PC-9 (cell line): ENCODE data around the gene DIDO1.

ENCODE experiments used
- CTCF ChIP-seq: fragments of 200-600 bp; sonication (generic); conservative IDR thresholded peaks from 2 replicates; pipeline ENCODE4 v1.6.1; 2017; ENCODE audit warnings: mixed run types, antibody characterized with exemption, mild to moderate bottlenecking, moderate library complexity
- EZH2 ChIP-seq: fragments of 200-600 bp; sonication (generic); IDR thresholded peaks from 2 replicates; pipeline ENCODE4 v1.8.0; 2017; ENCODE audit warnings: antibody characterized with exemption, low read depth

GRCh38 chr20:62839816-62840215 lies 86.5 kb downstream of the DIDO1 start:
- no peak for TF ChIP-seq CTCF
- no peak for TF ChIP-seq EZH2
